Esophagus muscularis mucosa (tissue), 4 donors: ENCODE results near the gene ICOSLG.
"Not testable (repeated sequence)": the region's sequence is repeated elsewhere in the genome, so short reads cannot be mapped to it uniquely, and the experiment has no call there.

Experiments
- EP300 ChIP-seq: sonication (generic); formaldehyde crosslinking; IDR thresholded peaks from one replicate; pipeline ENCODE4 v1.6.1; 2017; ENCODE audit warnings: antibody characterized with exemption
- POLR2A ChIP-seq: fragments of 450-650 bp; IDR thresholded peaks from one replicate; pipeline ENCODE4 v1.6.1; 2017; ENCODE audit warnings: antibody characterized with exemption, moderate library complexity, mild to moderate bottlenecking, low read depth
- POLR2AphosphoS5 ChIP-seq, 2 donors: sonication (generic); formaldehyde crosslinking; IDR thresholded peaks; one replicate each; pipeline ENCODE4 v1.6.1; 2017; ENCODE audit warnings: antibody characterized with exemption in 2 of 2
- TF ChIP-seq, protein P1 (sequence below), 3 experiments: fragments of 200-600 bp in 2 of 3; fragments of 450-650 bp in 1 of 3; sonication (generic) in 2 of 3; IDR thresholded peaks; one replicate each; pipeline ENCODE4 v1.5.1; 2017 to 2019; ENCODE audit warnings: antibody characterized with exemption in 3 of 3, mild to moderate bottlenecking in 2 of 3, moderate library complexity in 1 of 3

DNA sequence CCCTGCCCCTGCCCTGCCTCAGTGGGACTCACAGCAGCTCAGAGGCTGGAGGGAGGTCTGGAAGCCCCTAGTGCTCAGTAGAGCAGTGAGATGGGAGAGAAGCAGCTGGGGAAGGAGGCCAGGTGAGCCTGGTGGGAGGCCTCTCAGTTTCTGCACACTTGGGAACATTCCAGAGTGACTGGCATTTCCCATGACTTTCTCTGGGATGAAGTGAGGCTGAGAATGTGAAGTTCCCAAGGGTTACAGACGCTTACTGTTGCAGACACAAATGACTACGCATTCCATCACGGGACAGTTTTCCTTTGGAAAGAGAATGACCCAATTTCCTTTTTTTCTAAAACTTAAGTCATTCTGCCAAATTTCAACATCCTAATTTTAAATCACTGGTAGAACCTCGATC is 59.2 kb downstream of the ICOSLG start:
- TF ChIP-seq, protein P1, sequence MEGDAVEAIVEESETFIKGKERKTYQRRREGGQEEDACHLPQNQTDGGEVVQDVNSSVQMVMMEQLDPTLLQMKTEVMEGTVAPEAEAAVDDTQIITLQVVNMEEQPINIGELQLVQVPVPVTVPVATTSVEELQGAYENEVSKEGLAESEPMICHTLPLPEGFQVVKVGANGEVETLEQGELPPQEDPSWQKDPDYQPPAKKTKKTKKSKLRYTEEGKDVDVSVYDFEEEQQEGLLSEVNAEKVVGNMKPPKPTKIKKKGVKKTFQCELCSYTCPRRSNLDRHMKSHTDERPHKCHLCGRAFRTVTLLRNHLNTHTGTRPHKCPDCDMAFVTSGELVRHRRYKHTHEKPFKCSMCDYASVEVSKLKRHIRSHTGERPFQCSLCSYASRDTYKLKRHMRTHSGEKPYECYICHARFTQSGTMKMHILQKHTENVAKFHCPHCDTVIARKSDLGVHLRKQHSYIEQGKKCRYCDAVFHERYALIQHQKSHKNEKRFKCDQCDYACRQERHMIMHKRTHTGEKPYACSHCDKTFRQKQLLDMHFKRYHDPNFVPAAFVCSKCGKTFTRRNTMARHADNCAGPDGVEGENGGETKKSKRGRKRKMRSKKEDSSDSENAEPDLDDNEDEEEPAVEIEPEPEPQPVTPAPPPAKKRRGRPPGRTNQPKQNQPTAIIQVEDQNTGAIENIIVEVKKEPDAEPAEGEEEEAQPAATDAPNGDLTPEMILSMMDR (IDR thresholded peaks at IDR 0.05), result not testable (repeated sequence)
- TF ChIP-seq POLR2A; EP300; POLR2AphosphoS5 (IDR thresholded peaks at IDR 0.05): not testable (repeated sequence)
